ENCODE data around the gene MYPOP. TPM values are rescaled to one million over a fixed set of nuclear protein-coding genes. Genes with fewer than 3 reads are reported as not detected.

MYPOP gene
- total and polyA plus RNA-seq, 9 of the 15 experiments (the other 6 are each of a cell fraction or from before 2014, with no cell fraction given): 0.32 to 7.6 (median 1.6) TPM

DNA sequence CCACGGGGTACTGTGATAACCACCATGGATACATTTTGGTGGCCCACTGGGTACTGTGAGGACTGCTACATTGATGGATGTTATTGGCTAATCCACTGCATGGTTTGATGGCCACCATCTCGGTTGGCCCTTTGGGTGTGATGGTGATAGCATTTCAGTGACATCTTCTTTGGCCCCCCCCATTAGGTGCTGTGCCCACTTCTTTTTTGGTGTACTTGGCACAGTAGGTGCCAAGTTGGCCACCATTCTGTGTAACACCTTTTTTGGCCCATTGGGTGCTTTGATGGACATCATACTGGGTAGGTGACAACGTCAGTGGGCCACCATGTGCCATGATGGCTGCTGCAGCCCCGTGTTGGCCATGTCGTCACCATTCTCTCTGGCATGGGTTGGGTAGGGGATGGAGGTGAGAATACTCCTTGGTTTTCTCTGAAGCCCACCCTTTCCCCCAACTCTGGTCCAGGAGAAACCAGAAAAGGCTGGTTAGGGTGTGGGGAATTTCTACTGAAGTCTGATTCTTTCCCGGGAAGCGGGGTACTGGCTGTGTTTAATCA is 29.1 kb downstream of the MYPOP start:
- BruUV-seq (replicated peaks): TSS peak; percentile 39
- H3K79me2 ChIP-seq (ENCODE audit: control insufficient read depth, insufficient read depth, low read length): peaks cover 3% of the 10 kb centered on the region; the same call in 1 of the 3 replicates
- no peaks in the 10 kb centered on the region for H3K9me1 ChIP-seq (ENCODE audit: control insufficient read depth, insufficient read depth, low read length)
- no peaks in the 10 kb centered on the region for H4K20me1 ChIP-seq (replicated peaks; ENCODE audit: control insufficient read depth, insufficient read depth, low read length)
- ChIA-PET CTCF (ENCODE audit: low intra/inter-chr PET ratio) (no interaction called here), POLR2A (interaction anchor here (0.9 to 1.3 kb wide), 2 partner anchors 10 to 13 kb away, joined by 3 to 4 read pairs; partner anchors contain the start of genes IRF2BP1 and SYMPK)
- H3K9ac ChIP-seq (ENCODE audit: insufficient read depth in 1 of 2, low read depth in 2 of 2, low read length in 2 of 2): peak overlapping the region; percentile 25 to 74; a peak in 2 of 4 replicates
- in situ Hi-C loops (cut with MboI) (no loop called here), intact Hi-C loops (cut with micrococcal nuclease) (no loop called here)
- H3K4me3 ChIP-seq: no peak overlapping the region
- H3K27me3 ChIP-seq (ENCODE audit: control insufficient read depth in 2 of 2, insufficient read depth in 2 of 2, low read length in 2 of 2): no peaks in the 10 kb centered on the region
- DNase-seq (ENCODE audit: extremely low read depth in 1 of 4, low spot score in 3 of 4): no peak
- H2AFZ ChIP-seq (ENCODE audit: low read depth, low read length): peak overlapping the region; percentile 4; the same call in 1 of the 2 replicates
- peaks cover 9% of the 10 kb centered on the region for H3K36me3 ChIP-seq (ENCODE audit: control insufficient read depth, insufficient read depth, low read length)
- H3K4me1 ChIP-seq (replicated peaks in 1 of 2; ENCODE audit: control insufficient read depth in 2 of 2, insufficient read depth in 2 of 2, low read length in 2 of 2): peaks cover 48 to 61% of the 10 kb centered on the region in 2 experiments
- H3K4me2 ChIP-seq (ENCODE audit: insufficient read depth, low read length): peak overlapping the region; percentile 52; the same call in 1 of the 2 replicates
- H3K9me3 ChIP-seq (replicated peaks; ENCODE audit: control insufficient read depth, insufficient read depth, low read depth, low read length): no peaks in the 10 kb centered on the region
- 64% methylated on average over 7 of the region's 7 CpGs for WGBS (ENCODE audit: insufficient coverage, low coverage, missing lambda C conversion rate)
- FAIRE-seq: no peak
- H3K27ac ChIP-seq (ENCODE audit: extremely low read depth, low read depth, low read length): peak overlapping the region; percentile 72
- no peak for ATAC-seq
- peak in 1 of 2 experiments; percentile 19; a peak in 2 of 4 replicates for TF ChIP-seq FOXA3 (CRISPR knock-in tag; conservative IDR thresholded peaks at IDR 0.05 in 1 of 2, IDR thresholded peaks at IDR 0.05 in 1 of 2)
- TF ChIP-seq ZBTB8A (IDR thresholded peaks at IDR 0.05; ENCODE audit: partially characterized antibody): no peak
- no peak for TF ChIP-seq HLTF (IDR thresholded peaks at IDR 0.05)
- TF ChIP-seq CREBBP (IDR thresholded peaks at IDR 0.05; ENCODE audit: low read depth, low read length): no peak
- no peak for TF ChIP-seq TBP (optimal IDR thresholded peaks at IDR 0.05; ENCODE audit: low read depth, low read length)
- no peak for TF ChIP-seq PURB (CRISPR knock-in tag; IDR thresholded peaks at IDR 0.05; ENCODE audit: low read depth)
- no peak for TF ChIP-seq ARHGAP35 (IDR thresholded peaks at IDR 0.05; ENCODE audit: partially characterized antibody)
- TF ChIP-seq ZNF740 (CRISPR knock-in tag; IDR thresholded peaks at IDR 0.05): peak; percentile 16; the same call in 1 of the 2 replicates
- no peak for TF ChIP-seq ZNF740 (tag; IDR thresholded peaks at IDR 0.05)
- no peak for TF ChIP-seq ZBTB43 (CRISPR knock-in tag; IDR thresholded peaks at IDR 0.05)
- TF ChIP-seq CBX2 (IDR thresholded peaks at IDR 0.05; ENCODE audit: insufficient read depth, low read length, poor library complexity, severe bottlenecking): no peak
- TF ChIP-seq, protein P1, sequence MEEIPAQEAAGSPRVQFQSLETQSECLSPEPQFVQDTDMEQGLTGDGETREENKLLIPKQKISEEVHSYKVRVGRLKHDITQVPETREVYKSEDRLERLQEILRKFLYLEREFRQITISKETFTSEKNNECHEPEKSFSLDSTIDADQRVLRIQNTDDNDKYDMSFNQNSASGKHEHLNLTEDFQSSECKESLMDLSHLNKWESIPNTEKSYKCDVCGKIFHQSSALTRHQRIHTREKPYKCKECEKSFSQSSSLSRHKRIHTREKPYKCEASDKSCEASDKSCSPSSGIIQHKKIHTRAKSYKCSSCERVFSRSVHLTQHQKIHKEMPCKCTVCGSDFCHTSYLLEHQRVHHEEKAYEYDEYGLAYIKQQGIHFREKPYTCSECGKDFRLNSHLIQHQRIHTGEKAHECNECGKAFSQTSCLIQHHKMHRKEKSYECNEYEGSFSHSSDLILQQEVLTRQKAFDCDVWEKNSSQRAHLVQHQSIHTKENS (CRISPR knock-in tag; IDR thresholded peaks at IDR 0.05): no peak
- TF ChIP-seq, protein P2, sequence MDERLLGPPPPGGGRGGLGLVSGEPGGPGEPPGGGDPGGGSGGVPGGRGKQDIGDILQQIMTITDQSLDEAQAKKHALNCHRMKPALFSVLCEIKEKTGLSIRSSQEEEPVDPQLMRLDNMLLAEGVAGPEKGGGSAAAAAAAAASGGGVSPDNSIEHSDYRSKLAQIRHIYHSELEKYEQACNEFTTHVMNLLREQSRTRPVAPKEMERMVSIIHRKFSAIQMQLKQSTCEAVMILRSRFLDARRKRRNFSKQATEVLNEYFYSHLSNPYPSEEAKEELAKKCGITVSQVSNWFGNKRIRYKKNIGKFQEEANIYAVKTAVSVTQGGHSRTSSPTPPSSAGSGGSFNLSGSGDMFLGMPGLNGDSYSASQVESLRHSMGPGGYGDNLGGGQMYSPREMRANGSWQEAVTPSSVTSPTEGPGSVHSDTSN (CRISPR knock-in tag; IDR thresholded peaks at IDR 0.05; ENCODE audit: low read depth): no peak
- TF ChIP-seq, protein P2 (tag; conservative IDR thresholded peaks at IDR 0.05; ENCODE audit: low read depth): no peak
- no peak for TF ChIP-seq HSF4 (CRISPR knock-in tag; IDR thresholded peaks at IDR 0.05; ENCODE audit: borderline replicate concordance)
- no peak for TF ChIP-seq NR2C2 (CRISPR knock-in tag; IDR thresholded peaks at IDR 0.05)
- TF ChIP-seq NR2C2 (tag; IDR thresholded peaks at IDR 0.05): no peak
